Stimulated activated CD8-positive, alpha-beta memory T cell treated with anti-CD3 and anti-CD28 coated beads, Interleukin-12 subunit alpha, Interleukin-12 subunit beta, amount 100 ng/mL, for 4 hours (primary cell): ENCODE data around the gene UGT1A10.
"Not testable (repeated sequence)": the region's sequence is repeated elsewhere in the genome, so short reads cannot be mapped to it uniquely, and the experiment has no call there.

Experiments
- DNase-seq: peaks from one replicate; pipeline ENCODE4 v3.0.0-alpha.2; 2020; ENCODE audit warnings: low read depth

The UGT1A10 gene

GRCh38 chr2:233636306-233636705 is at the start of gene UGT1A10:
Gene UGT1A10, plus strand, starts transcription at chr2:233636448. Its CDS starts 75 bp downstream, at chr2:233636523.
- DNase-seq, result not testable (repeated sequence)

GRCh38 chr2:233588400-233588799 is 47.8 kb upstream of the UGT1A10 start:
- DNase-seq, result no peak

GRCh38 chr2:233592706-233593105 is 43.5 kb upstream of the UGT1A10 start:
- not testable (repeated sequence) for DNase-seq

DNA sequence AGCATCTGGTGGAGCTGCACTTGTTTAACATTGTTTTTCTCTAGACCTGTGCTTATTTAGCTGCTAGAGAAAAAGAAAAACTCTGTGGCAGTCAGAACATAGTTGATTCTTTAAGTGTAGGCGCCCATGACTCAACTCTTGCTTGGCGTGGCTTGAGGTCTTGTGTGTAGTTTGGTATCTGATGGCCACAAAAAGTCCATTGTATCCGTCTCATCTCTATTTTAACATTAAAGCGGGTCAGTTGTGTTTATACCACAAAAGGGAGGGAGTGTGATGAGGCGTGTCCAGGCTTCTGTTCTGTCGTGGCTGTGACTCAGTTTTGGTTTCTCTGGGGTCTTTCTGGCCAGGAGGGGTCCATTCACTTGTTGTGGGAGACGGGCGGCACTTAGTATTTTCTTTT is 43.0 kb upstream of the UGT1A10 start:
- DNase-seq, result no peak

- no peak for DNase-seq
Observed at GRCh38 chr2:233597522-233597921, 38.7 kb upstream of the UGT1A10 start.

- no peak for DNase-seq
Observed at GRCh38 chr2:233598952-233599351, 37.3 kb upstream of the UGT1A10 start.

DNA sequence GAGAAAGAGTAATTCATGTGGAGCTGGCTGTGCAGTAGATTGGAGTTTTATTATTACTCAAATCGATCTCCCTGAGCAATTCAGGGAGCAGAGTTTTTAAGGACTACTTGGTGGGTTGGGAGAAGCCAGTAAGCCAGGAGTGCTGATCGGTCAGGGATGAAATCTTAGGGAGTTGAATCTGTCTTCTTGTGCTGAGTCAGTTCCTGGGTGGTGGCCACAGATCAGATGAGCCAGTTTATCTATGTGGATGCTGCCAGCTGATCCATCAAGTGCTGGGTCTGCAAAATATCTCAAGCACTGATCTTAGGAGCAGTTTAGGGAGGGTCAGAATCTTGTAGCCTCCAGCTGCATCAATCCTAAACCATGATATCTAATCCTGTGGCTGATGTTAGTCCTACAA is 35.9 kb upstream of the UGT1A10 start:
- no peak for DNase-seq

- no peak for DNase-seq
Observed at GRCh38 chr2:233602076-233602475, 34.2 kb upstream of the UGT1A10 start.

GRCh38 chr2:233603520-233603919 is 32.7 kb upstream of the UGT1A10 start:
- DNase-seq, result no peak

DNA sequence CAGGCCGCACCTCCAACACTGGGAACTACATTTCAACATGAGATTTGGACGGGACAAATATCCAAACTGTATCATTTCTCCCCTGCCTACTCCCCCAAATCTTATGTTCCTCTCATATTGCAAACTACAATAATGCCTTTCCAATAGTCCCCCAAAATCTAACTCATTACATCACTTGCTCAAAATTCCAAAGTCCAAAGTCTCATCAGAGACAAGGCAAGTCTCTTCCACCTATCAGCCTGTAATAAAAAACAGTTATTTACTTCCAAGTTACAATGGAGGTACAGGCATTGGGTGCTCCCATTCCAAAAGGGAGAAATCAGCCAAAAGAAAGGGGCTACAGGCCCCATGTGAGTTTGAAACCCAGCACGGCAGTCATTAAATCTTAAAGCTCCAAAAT is 31.4 kb upstream of the UGT1A10 start:
- no peak for DNase-seq

GRCh38 chr2:233605680-233606079 is 30.6 kb upstream of the UGT1A10 start:
- no peak for DNase-seq

DNA sequence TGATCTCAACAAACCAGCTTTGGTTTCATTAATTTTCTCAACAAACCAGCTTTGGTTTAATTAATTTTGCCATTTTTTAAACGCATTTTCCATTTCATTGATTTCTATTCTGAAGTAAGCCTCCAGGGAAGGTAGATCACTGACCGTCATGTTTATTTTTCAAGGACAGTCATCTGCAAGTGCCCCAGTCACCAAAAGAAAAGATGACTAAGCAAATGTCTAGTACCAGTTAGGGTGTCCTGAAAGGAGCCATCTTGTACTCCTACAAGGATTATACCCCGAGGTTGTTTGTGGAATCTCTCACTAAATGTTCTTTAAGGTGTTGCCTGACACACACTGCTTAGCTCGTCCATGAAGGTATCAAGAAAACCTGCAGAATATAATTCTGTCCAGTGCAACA is 25.0 kb upstream of the UGT1A10 start:
- DNase-seq, result no peak

DNA sequence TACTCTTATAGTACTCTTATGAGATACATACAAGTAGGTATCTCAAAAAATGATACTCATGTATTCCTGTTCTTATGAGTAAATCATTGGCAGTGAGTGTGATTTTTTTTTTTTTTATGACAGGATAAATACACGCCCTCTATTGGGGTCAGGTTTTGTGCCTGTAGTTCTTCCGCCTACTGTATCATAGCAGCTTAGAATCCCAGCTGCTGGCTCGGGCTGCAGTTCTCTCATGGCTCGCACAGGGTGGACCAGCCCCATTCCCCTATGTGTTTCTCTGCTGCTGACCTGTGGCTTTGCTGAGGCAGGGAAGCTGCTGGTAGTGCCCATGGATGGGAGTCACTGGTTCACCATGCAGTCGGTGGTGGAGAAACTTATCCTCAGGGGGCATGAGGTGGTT is 18.8 kb upstream of the UGT1A10 start, which contains the start of gene UGT1A8:
Gene UGT1A8, plus strand, starts transcription at position 158 of the 400 bp plus-strand sequence. Its CDS starts 75 bp downstream, at position 233.
- DNase-seq, result not testable (repeated sequence)

- no peak for DNase-seq
Observed at GRCh38 chr2:233620204-233620603, 16.0 kb upstream of the UGT1A10 start.

DNA sequence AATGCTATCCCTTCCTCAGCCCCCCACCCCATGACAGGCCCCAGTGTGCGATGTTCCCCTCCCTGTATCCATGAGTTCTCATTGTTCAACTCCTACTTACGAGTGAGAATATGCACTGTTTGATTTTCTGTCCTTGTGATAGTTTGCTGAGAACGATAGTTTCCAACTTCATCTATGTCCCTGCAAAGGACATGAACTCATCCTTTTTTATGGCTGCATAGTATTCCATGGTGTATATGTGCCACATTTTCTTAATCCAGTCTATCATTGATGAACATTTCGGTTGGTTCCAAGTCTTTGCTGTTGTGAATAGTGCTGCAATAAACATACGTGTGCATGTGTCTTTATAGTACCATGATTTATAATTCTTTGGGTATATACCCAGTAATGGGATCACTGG is 14.4 kb upstream of the UGT1A10 start:
- DNase-seq, result not testable (repeated sequence)

DNA sequence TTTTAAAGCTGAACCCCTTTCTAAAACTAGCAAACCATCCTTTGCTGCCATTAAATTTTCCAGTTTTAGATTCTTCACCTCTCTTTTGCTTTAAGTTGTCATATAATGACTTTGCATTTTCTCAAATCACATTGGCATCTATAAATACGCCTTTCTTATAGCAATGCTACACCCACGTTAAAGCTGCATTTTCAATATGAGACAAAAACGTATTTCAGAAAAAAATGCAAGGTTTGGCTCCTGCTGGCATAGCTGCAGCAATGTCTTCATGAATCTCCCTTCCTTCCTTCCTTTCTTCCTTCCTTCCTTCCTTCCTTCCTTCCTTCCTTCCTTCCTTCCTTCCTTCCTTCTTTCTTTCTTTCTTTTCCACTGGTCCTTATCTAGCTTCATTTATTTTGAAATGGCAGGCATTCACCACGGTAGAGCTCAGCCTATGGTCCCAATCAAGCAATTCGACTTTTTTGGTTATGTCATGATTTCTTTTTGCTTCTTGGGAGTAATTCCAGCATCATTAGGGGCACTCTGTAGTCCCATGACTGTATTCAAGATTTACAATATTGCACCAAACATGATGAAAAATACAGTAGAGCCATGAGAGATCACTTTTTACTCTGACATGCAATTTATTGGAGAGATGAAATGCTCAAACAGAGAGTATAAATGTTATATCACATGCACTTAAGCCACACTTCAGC is 8.8 kb upstream of the UGT1A10 start:
- no peak for DNase-seq

DNA sequence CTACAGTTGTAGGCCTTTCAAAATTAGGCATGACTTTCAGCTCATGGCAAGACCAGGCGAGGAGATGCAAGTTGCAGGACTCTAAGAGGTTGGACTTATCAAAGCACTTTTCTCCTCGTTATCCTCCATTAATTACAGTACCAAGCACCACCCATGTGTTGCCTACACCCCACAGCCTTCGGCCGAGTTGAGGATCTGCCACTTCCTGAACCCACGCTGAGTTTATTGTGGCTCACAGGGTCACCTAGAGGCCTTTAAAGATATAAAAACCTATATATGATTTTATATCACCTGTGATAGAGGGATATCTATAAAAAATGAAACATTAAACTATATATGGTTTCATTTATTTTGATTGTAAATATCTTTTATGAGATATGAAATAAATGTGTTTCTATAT is 2.6 kb downstream of the UGT1A10 start:
- DNase-seq, result no peak

- DNase-seq, result no peak
Observed at GRCh38 chr2:233639860-233640259, 3.6 kb downstream of the UGT1A10 start.

DNA sequence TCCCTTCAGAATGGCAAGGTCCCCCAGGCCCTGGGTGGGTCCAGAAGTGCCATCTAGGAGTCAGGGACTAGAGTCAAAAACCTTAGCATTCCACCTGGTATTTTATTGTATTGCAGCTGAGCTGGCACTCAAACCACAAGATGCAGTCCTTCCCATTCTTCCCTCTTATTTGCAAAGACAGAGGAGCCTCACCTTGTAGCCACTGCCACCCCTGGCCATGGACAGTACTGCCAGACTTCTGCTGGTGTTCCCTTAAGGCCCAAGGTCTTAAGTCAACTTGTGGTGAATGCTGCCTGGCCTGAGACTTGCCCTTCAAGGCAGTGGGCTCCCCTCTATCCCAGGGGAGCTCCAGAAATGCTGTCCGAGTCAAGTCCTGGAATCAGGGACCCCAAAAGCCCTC is 6.9 kb downstream of the UGT1A10 start:
- no peak for DNase-seq

- DNase-seq, result not testable (repeated sequence)
Observed at GRCh38 chr2:233646033-233646432, 9.8 kb downstream of the UGT1A10 start.

DNA sequence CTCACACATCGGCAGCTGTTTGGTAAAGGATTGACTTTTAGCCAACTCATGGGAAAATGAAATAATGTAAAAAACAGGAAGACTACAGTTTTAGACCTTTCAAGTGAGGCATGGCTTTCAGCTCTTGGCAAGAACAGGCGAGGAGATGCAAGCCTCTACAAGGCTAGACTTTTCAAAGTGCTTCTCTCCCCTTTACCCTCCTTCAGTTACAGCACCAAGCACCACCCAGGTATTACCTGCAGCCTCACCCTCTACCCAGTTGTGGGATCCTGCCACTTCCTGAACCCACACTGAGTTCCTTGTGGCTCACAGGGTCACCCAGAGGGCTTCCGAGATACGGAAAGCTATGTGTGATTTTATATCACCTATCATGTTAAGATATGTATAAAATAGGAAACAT is 14.7 kb downstream of the UGT1A10 start:
- no peak for DNase-seq

- no peak for DNase-seq
Observed at GRCh38 chr2:233651430-233651829, 15.2 kb downstream of the UGT1A10 start.

- DNase-seq, result no peak
Observed at GRCh38 chr2:233654501-233654900, 18.3 kb downstream of the UGT1A10 start.

DNA sequence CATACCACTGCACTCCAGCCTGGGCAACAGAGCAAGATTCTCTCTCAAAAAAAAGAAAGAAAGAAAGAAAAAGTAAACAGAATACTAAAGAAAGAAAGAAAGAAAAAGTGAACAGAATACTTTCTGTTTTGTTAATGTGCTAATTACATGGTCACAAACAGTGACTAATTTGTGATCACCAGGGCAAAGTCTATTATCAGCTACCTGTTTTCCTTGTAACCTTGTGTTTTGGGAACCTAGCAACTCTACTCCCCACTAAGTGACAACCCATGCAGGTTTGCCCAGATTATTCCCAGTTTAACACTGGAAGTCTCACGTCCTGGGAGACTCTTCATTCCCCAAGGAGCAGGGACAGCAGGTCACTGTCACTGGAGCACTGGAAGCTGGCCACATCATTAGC is 18.8 kb downstream of the UGT1A10 start:
- no peak for DNase-seq
